Activated CD4-positive, alpha-beta T cell treated with anti-CD3 and anti-CD28 coated beads, Interleukin-2, amount 50 U/mL, for 24 hours (primary cell): ENCODE data around the gene GNL1.
"Not testable (repeated sequence)": the region's sequence is repeated elsewhere in the genome, so short reads cannot be mapped to it uniquely, and the experiment has no call there.

Experiments
- DNase-seq, 2 donors: peaks; one replicate each; pipeline ENCODE4 v3.0.0-alpha.2; 2020; ENCODE audit warnings: low read depth in 1 of 2, low spot score in 1 of 2

GNL1 gene

GRCh38 chr6:30530014-30530413, 26.3 kb downstream of the GNL1 start:
- DNase-seq: no peak

GRCh38 chr6:30529349-30529875, 26.9 kb downstream of the GNL1 start:
- DNase-seq: peak in 1 of 2 donors; percentile 52

GRCh38 chr6:30526444-30526843, 29.8 kb downstream of the GNL1 start:
- DNase-seq: not testable (repeated sequence)

- not testable (repeated sequence) for DNase-seq
These were observed 34.3 kb downstream of the GNL1 start for GRCh38 chr6:30521952-30522351.

- not testable (repeated sequence) for DNase-seq
These were observed 35.2 kb downstream of the GNL1 start for GRCh38 chr6:30521082-30521481.

GRCh38 chr6:30520522-30520921, 35.8 kb downstream of the GNL1 start:
- DNase-seq: no peak

- not testable (repeated sequence) for DNase-seq
These were observed 37.7 kb downstream of the GNL1 start for GRCh38 chr6:30518505-30519145.

GRCh38 chr6:30517767-30518504, 38.4 kb downstream of the GNL1 start:
- not testable (repeated sequence) for DNase-seq

GRCh38 chr6:30516754-30517076, 39.6 kb downstream of the GNL1 start:
- DNase-seq: not testable (repeated sequence)

- peak; percentile 68 to 90 for DNase-seq
These were observed 40.1 kb downstream of the GNL1 start for GRCh38 chr6:30515944-30516753.

GRCh38 chr6:30515106-30515505, 41.2 kb downstream of the GNL1 start:
- no peak for DNase-seq

- no peak for DNase-seq
These were observed 42.8 kb downstream of the GNL1 start for GRCh38 chr6:30513451-30513850.

- no peak for DNase-seq
These were observed 45.1 kb downstream of the GNL1 start for GRCh38 chr6:30511169-30511546.

- no peak for DNase-seq
These were observed 45.7 kb downstream of the GNL1 start for GRCh38 chr6:30510419-30511168.

- no peak for DNase-seq
These were observed 47.2 kb downstream of the GNL1 start for GRCh38 chr6:30508890-30509736.

GRCh38 chr6:30507849-30508827, 48.2 kb downstream of the GNL1 start:
- DNase-seq: no peak

- no peak for DNase-seq
These were observed 55.6 kb downstream of the GNL1 start for GRCh38 chr6:30500421-30501355.

GRCh38 chr6:30498705-30499104, 57.6 kb downstream of the GNL1 start:
- DNase-seq: not testable (repeated sequence)
